ENCODE data around the gene KNTC1.

KNTC1 gene

GRCh38 chr12:122656298-122656697 is 129.2 kb downstream of the KNTC1 start:
- DNase-seq = no peak

DNA sequence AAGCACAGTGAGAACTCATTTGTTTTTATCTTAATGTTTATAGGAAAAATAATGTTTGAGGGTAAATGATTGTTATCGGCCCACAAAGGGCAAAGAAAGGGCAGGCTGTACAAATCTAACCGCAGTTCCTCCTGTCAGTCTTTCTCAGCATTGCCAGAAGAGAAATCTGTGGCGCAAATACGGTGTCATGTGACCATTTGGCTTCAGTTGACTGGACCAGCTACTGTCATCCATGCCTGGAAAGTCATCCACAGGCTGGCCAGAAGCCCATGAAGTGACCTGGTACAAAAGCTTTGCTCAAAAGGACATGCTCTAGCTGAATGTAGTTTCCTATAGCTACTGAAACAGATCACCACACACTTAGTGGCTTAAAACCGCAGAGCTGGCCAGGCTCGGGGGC is 132.5 kb downstream of the KNTC1 start:
- no peak for DNase-seq

- no peak for DNase-seq
These were observed 134.2 kb downstream of the KNTC1 start for GRCh38 chr12:122661246-122661645.

- DNase-seq = no peak
These were observed 134.9 kb downstream of the KNTC1 start for GRCh38 chr12:122661938-122662337.

DNA sequence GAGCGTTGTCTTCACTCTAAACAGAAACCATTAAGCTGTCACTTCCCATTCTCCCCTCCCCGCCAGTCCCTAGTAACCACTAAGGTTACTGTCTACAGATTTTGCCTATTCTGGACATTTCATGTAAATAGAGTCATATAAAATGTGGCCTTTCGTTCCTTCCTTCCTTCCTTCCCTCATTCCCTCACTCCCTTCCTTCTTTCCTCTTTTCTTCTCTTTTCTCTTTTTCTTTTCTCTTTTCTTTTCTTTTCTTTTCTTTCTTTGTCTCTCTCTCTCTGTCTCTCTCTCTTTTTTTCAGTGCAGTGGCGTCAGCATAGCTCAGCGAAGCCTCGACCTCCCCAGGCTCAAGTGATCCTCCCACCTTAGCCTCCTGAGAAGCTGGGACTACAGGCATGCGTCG is 138.3 kb downstream of the KNTC1 start:
- no peak for DNase-seq

DNA sequence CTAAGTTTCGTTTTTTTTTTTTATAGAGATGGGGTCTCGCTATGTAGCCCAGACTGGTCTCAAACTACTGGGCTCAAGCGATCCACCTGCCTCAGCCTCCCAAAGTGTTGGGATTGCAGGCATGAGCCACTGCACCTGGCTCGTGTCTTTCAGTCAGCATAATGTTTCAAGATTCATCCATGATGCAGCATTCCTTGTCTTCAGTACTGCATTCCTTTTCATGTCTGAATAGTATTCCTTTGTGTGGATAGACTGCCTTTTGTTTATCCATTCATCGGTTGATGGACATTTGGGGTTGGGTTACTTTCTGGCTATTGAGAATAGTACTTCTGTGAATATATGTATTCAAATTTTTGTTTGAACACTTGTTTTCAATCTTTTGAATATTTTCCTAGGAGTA is 138.7 kb downstream of the KNTC1 start:
- DNase-seq = no peak

DNA sequence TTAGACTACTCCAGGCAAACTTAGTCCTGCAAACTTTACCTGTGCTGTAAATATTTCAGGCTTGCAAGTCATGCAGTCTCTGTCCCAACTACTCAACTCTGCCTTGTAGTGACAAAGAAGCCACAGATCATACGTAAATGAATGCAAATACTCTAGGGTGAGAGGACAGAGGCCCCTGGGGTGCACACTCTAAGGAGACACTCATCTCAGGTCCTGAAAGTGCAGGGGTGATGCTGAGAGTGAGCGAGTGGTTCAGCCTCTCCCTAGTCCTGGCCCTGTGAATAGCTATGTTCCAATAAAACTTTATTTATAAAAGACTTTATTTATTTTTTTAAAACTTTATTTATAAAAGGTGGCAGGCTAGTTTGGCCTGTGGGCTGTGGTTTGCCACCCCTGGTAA is 141.2 kb downstream of the KNTC1 start:
- no peak for DNase-seq

- no peak for DNase-seq
These were observed 142.5 kb downstream of the KNTC1 start for GRCh38 chr12:122669397-122670070.

- no peak for DNase-seq
These were observed 145.5 kb downstream of the KNTC1 start for GRCh38 chr12:122672515-122672914.
